WTC11 (cell line): ENCODE data around the gene VEPH1. TPM values are rescaled to one million over a fixed set of nuclear protein-coding genes. Genes with fewer than 3 reads are reported as not detected.

Experiments
- ATAC-seq: fragments of 200-7000 bp; cut with Tn5 transposase; 2 replicates; pipeline ENCODE4 v1.10.0; 2021; ENCODE audit warnings: mild to moderate bottlenecking, moderate library complexity
- CTCF ChIA-PET: fragments of 300-600 bp; sonication (Branson Sonifier 250); formaldehyde crosslinking; loops from one replicate; lab custom pipeline; 2021; ENCODE audit warnings: antibody characterized with exemption; lab: Charles Lee
- POLR2A ChIA-PET: fragments of 350-600 bp; sonication (Branson Sonifier 250); formaldehyde crosslinking; loops from one replicate; lab custom pipeline; 2021; ENCODE audit warnings: antibody characterized with exemption; lab: Charles Lee
- DNase-seq: peaks from one replicate; pipeline ENCODE4 v3.0.0; 2021; ENCODE audit warnings: low spot score
- H3K27ac Mint-ChIP-seq: 2 replicates; pipeline ENCODE4 v1.8.0; 2021; ENCODE audit warnings: mixed read lengths
- H3K27me3 Mint-ChIP-seq: 2 replicates; pipeline ENCODE4 v1.8.0; 2021; ENCODE audit warnings: low read depth, mild to moderate bottlenecking, moderate library complexity, mixed read lengths
- H3K36me3 Mint-ChIP-seq: 2 replicates; pipeline ENCODE4 v1.8.0; 2021; ENCODE audit warnings: mixed read lengths
- H3K4me1 Mint-ChIP-seq: 2 replicates; pipeline ENCODE4 v1.8.0; 2022; ENCODE audit warnings: mixed read lengths
- H3K4me3 Mint-ChIP-seq: 2 replicates; pipeline ENCODE4 v1.8.0; 2021; ENCODE audit warnings: mild to moderate bottlenecking, moderate library complexity, mixed read lengths
- H3K9me3 Mint-ChIP-seq: 2 replicates; pipeline ENCODE4 v1.8.0; 2021; ENCODE audit warnings: mixed read lengths
- AFF4 ChIP-seq: sonication (generic); formaldehyde crosslinking; IDR thresholded peaks from 2 replicates; pipeline ENCODE4 v1.8.1; 2023; ENCODE audit warnings: mild to moderate bottlenecking, missing genetic modification reagents, borderline replicate concordance
- CBFB ChIP-seq: sonication (generic); formaldehyde crosslinking; IDR thresholded peaks from 2 replicates; pipeline ENCODE4 v1.8.1; 2022; ENCODE audit warnings: mild to moderate bottlenecking, low read depth, missing genetic modification reagents
- CREB1 ChIP-seq: sonication (generic); formaldehyde crosslinking; IDR thresholded peaks from 2 replicates; pipeline ENCODE4 v1.8.0; 2023; ENCODE audit warnings: mild to moderate bottlenecking, missing genetic modification reagents
- CREM ChIP-seq: sonication (generic); formaldehyde crosslinking; IDR thresholded peaks from 2 replicates; pipeline ENCODE4 v1.8.1; 2022; ENCODE audit warnings: mild to moderate bottlenecking, missing genetic modification reagents, moderate library complexity
- FOXP4 ChIP-seq: sonication (generic); formaldehyde crosslinking; IDR thresholded peaks from 2 replicates; pipeline ENCODE4 v1.8.0; 2022; ENCODE audit warnings: mild to moderate bottlenecking, missing genetic modification reagents
- JAZF1 ChIP-seq: fragments of 250-450 bp; sonication (Bioruptor Pico); IDR thresholded peaks from 2 replicates; pipeline ENCODE4 v1.9.0; 2021; ENCODE audit warnings: moderate library complexity, mild to moderate bottlenecking, inconsistent platforms
- MXD4 ChIP-seq: fragments of 250-450 bp; sonication (Bioruptor Pico); IDR thresholded peaks from 2 replicates; pipeline ENCODE4 v1.8.0; 2021; ENCODE audit warnings: mild to moderate bottlenecking, moderate library complexity, borderline replicate concordance
- NFYB ChIP-seq: sonication (generic); formaldehyde crosslinking; conservative IDR thresholded peaks from 2 replicates; pipeline ENCODE4 v1.8.0; 2022; ENCODE audit warnings: low read depth, missing genetic modification reagents
- NR1H2 ChIP-seq: sonication (generic); formaldehyde crosslinking; IDR thresholded peaks from 2 replicates; pipeline ENCODE4 v1.9.0; 2021; ENCODE audit warnings: mild to moderate bottlenecking, moderate library complexity, missing genetic modification reagents
- NR3C1 ChIP-seq: sonication (generic); formaldehyde crosslinking; conservative IDR thresholded peaks from 2 replicates; pipeline ENCODE4 v1.8.1; 2023; ENCODE audit warnings: low read depth, mild to moderate bottlenecking, missing genetic modification reagents
- SP1 ChIP-seq: sonication (generic); formaldehyde crosslinking; conservative IDR thresholded peaks from 2 replicates; pipeline ENCODE4 v1.8.1; 2022; ENCODE audit warnings: missing genetic modification reagents
- ZBTB21 ChIP-seq: sonication (generic); formaldehyde crosslinking; IDR thresholded peaks from 2 replicates; pipeline ENCODE4 v1.8.1; 2023; ENCODE audit warnings: mild to moderate bottlenecking, missing genetic modification reagents, borderline replicate concordance
- ZNF396 ChIP-seq: fragments of 250-450 bp; sonication (Bioruptor Pico); IDR thresholded peaks from 2 replicates; pipeline ENCODE4 v1.8.0; 2021; ENCODE audit warnings: mild to moderate bottlenecking, moderate library complexity, borderline replicate concordance
- ZNF423 ChIP-seq: fragments of 250-450 bp; sonication (Bioruptor Pico); IDR thresholded peaks from 2 replicates; pipeline ENCODE4 v2.1.2; 2022; ENCODE audit warnings: mild to moderate bottlenecking, moderate library complexity
- ZNF425 ChIP-seq: fragments of 250-450 bp; sonication (Bioruptor Pico); conservative IDR thresholded peaks from 2 replicates; pipeline ENCODE4 v1.9.0; 2021; ENCODE audit warnings: mild to moderate bottlenecking
- ZNF512 ChIP-seq: sonication (generic); formaldehyde crosslinking; IDR thresholded peaks from 2 replicates; pipeline ENCODE4 v1.8.1; 2022; ENCODE audit warnings: missing genetic modification reagents, borderline replicate concordance
- ZNF671 ChIP-seq: fragments of 250-450 bp; sonication (Bioruptor Pico); IDR thresholded peaks from 2 replicates; pipeline ENCODE4 v1.8.0; 2021; ENCODE audit warnings: mild to moderate bottlenecking
- total RNA-seq: library from RNA; stranded (reverse); gene quantifications from 3 replicates; pipeline ENCODE4 v1.2.3, GENCODE V29; 2021
- TF ChIP-seq, protein P1 (sequence below): fragments of 250-450 bp; sonication (Bioruptor Pico); IDR thresholded peaks from 2 replicates; pipeline ENCODE4 v1.9.0; 2021; ENCODE audit warnings: mild to moderate bottlenecking
- TF ChIP-seq, protein P2 (sequence below): sonication (generic); formaldehyde crosslinking; IDR thresholded peaks from 2 replicates; pipeline ENCODE4 v1.8.0; 2022; ENCODE audit warnings: mild to moderate bottlenecking, missing genetic modification reagents
- TF ChIP-seq, protein P3 (sequence below): fragments of 250-450 bp; sonication (Bioruptor Pico); IDR thresholded peaks from 2 replicates; pipeline ENCODE4 v1.9.0; 2021; ENCODE audit warnings: moderate library complexity, mild to moderate bottlenecking, inconsistent platforms, borderline replicate concordance

The VEPH1 gene
- total RNA-seq, 1 experiment from 2014 or later, result 10.8 TPM

- no peaks in the 10 kb centered on the region for H3K36me3 Mint-ChIP-seq
- H3K4me1 Mint-ChIP-seq, result peaks cover 17% of the 10 kb centered on the region
- H3K9me3 Mint-ChIP-seq, result no peaks in the 10 kb centered on the region; the same call in 1 of the 2 replicates
- H3K27me3 Mint-ChIP-seq, result no peaks in the 10 kb centered on the region; the same call in 1 of the 2 replicates
- POLR2A ChIA-PET, result no interaction called here
- CTCF ChIA-PET, result no interaction called here
- no peak overlapping the region for H3K27ac Mint-ChIP-seq
- H3K4me3 Mint-ChIP-seq, result no peak overlapping the region
- DNase-seq (no peak), ATAC-seq (no peak)
- TF ChIP-seq JAZF1 (CRISPR knock-in tag) (no peak), ZNF512 (no peak), ZNF396 (CRISPR knock-in tag) (no peak), ZNF425 (CRISPR knock-in tag) (no peak), FOXP4 (no peak), ZNF423 (CRISPR knock-in tag) (no peak), CBFB (CRISPR knock-in tag) (no peak), AFF4 (CRISPR knock-in tag) (no peak), CREB1 (no peak), NR1H2 (CRISPR knock-in tag) (no peak), ZNF671 (CRISPR knock-in tag) (no peak), ZBTB21 (CRISPR knock-in tag) (no peak), NR3C1 (CRISPR knock-in tag) (no peak), NFYB (CRISPR knock-in tag) (no peak), MXD4 (CRISPR knock-in tag) (no peak), CREM (CRISPR knock-in tag) (no peak), SP1 (CRISPR knock-in tag) (no peak)
- TF ChIP-seq, protein P1, sequence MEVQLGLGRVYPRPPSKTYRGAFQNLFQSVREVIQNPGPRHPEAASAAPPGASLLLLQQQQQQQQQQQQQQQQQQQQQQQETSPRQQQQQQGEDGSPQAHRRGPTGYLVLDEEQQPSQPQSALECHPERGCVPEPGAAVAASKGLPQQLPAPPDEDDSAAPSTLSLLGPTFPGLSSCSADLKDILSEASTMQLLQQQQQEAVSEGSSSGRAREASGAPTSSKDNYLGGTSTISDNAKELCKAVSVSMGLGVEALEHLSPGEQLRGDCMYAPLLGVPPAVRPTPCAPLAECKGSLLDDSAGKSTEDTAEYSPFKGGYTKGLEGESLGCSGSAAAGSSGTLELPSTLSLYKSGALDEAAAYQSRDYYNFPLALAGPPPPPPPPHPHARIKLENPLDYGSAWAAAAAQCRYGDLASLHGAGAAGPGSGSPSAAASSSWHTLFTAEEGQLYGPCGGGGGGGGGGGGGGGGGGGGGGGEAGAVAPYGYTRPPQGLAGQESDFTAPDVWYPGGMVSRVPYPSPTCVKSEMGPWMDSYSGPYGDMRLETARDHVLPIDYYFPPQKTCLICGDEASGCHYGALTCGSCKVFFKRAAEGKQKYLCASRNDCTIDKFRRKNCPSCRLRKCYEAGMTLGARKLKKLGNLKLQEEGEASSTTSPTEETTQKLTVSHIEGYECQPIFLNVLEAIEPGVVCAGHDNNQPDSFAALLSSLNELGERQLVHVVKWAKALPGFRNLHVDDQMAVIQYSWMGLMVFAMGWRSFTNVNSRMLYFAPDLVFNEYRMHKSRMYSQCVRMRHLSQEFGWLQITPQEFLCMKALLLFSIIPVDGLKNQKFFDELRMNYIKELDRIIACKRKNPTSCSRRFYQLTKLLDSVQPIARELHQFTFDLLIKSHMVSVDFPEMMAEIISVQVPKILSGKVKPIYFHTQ (CRISPR knock-in tag), result no peak
- TF ChIP-seq, protein P2, sequence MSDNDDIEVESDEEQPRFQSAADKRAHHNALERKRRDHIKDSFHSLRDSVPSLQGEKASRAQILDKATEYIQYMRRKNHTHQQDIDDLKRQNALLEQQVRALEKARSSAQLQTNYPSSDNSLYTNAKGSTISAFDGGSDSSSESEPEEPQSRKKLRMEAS (CRISPR knock-in tag), result no peak
- TF ChIP-seq, protein P3, sequence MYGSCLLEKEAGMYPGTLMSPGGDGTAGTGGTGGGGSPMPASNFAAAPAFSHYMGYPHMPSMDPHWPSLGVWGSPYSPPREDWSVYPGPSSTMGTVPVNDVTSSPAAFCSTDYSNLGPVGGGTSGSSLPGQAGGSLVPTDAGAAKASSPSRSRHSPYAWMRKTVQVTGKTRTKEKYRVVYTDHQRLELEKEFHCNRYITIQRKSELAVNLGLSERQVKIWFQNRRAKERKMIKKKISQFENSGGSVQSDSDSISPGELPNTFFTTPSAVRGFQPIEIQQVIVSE (CRISPR knock-in tag), result no peak
Measured at GRCh38 chr3:157247391-157247790, 255.8 kb downstream of the VEPH1 start.
